GM12878 (cell line): ENCODE data around the gene SLC25A26.

ENCODE experiments used
- MYB ChIP-seq: fragments of 150-350 bp; IDR thresholded peaks from 2 replicates; pipeline ENCODE4 v1.6.1; 2014; ENCODE audit warnings: mild to moderate bottlenecking, low read depth, low read length, borderline replicate concordance
- ZSCAN29 ChIP-seq: fragments of 450-650 bp; IDR thresholded peaks from 2 replicates; pipeline ENCODE4 v1.6.1; 2017; ENCODE audit warnings: mild to moderate bottlenecking, moderate library complexity
- TF ChIP-seq, protein P1 (sequence below): fragments of 450-650 bp; formaldehyde crosslinking; IDR thresholded peaks from 2 replicates; pipeline ENCODE4 v1.4.0; 2020; ENCODE audit warnings: mild to moderate bottlenecking, moderate library complexity
- TF ChIP-seq, protein P2 (sequence below): fragments of 450-650 bp; IDR thresholded peaks from 2 replicates; pipeline ENCODE4 v1.6.1; 2017; ENCODE audit warnings: mild to moderate bottlenecking, moderate library complexity
- TF ChIP-seq, protein P3 (sequence below), 3 experiments: IDR thresholded peaks in 2 of 3; conservative IDR thresholded peaks in 1 of 3; 2 replicates each; pipeline ENCODE4 v1.5.1; 2011; ENCODE audit warnings: low read depth in 3 of 3, low read length in 3 of 3, mild to moderate bottlenecking in 3 of 3, control low read depth in 2 of 3, moderate library complexity in 2 of 3, inconsistent platforms in 1 of 3, mixed read lengths in 1 of 3; ENCODE audit not compliant: control insufficient read depth in 2 of 3, insufficient read depth in 1 of 3; ENCODE audit errors: extremely low read depth in 1 of 3

DNA sequence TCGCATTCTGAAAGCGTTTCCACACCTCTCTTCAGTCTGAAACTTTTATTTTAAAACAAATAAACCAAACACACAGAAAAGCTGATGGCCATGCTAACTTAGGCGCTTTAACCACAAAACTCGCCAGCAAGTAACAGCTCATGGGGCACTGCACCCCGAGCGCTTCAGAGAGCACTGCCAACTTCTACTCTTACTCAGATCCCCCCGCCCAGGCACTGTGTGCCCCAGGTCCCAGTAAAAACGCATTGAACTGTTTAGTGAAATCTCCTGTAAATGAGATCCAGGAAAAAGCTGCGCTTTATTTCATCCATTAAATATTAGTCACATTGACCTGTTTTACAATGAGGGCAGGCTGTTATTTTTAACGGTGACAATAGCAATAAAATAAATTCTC is 180.4 kb downstream of the SLC25A26 start:
- TF ChIP-seq, protein P1, sequence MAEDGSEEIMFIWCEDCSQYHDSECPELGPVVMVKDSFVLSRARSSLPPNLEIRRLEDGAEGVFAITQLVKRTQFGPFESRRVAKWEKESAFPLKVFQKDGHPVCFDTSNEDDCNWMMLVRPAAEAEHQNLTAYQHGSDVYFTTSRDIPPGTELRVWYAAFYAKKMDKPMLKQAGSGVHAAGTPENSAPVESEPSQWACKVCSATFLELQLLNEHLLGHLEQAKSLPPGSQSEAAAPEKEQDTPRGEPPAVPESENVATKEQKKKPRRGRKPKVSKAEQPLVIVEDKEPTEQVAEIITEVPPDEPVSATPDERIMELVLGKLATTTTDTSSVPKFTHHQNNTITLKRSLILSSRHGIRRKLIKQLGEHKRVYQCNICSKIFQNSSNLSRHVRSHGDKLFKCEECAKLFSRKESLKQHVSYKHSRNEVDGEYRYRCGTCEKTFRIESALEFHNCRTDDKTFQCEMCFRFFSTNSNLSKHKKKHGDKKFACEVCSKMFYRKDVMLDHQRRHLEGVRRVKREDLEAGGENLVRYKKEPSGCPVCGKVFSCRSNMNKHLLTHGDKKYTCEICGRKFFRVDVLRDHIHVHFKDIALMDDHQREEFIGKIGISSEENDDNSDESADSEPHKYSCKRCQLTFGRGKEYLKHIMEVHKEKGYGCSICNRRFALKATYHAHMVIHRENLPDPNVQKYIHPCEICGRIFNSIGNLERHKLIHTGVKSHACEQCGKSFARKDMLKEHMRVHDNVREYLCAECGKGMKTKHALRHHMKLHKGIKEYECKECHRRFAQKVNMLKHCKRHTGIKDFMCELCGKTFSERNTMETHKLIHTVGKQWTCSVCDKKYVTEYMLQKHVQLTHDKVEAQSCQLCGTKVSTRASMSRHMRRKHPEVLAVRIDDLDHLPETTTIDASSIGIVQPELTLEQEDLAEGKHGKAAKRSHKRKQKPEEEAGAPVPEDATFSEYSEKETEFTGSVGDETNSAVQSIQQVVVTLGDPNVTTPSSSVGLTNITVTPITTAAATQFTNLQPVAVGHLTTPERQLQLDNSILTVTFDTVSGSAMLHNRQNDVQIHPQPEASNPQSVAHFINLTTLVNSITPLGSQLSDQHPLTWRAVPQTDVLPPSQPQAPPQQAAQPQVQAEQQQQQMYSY (CRISPR knock-in tag) = no peak
- TF ChIP-seq MYB = no peak
- TF ChIP-seq, protein P2, sequence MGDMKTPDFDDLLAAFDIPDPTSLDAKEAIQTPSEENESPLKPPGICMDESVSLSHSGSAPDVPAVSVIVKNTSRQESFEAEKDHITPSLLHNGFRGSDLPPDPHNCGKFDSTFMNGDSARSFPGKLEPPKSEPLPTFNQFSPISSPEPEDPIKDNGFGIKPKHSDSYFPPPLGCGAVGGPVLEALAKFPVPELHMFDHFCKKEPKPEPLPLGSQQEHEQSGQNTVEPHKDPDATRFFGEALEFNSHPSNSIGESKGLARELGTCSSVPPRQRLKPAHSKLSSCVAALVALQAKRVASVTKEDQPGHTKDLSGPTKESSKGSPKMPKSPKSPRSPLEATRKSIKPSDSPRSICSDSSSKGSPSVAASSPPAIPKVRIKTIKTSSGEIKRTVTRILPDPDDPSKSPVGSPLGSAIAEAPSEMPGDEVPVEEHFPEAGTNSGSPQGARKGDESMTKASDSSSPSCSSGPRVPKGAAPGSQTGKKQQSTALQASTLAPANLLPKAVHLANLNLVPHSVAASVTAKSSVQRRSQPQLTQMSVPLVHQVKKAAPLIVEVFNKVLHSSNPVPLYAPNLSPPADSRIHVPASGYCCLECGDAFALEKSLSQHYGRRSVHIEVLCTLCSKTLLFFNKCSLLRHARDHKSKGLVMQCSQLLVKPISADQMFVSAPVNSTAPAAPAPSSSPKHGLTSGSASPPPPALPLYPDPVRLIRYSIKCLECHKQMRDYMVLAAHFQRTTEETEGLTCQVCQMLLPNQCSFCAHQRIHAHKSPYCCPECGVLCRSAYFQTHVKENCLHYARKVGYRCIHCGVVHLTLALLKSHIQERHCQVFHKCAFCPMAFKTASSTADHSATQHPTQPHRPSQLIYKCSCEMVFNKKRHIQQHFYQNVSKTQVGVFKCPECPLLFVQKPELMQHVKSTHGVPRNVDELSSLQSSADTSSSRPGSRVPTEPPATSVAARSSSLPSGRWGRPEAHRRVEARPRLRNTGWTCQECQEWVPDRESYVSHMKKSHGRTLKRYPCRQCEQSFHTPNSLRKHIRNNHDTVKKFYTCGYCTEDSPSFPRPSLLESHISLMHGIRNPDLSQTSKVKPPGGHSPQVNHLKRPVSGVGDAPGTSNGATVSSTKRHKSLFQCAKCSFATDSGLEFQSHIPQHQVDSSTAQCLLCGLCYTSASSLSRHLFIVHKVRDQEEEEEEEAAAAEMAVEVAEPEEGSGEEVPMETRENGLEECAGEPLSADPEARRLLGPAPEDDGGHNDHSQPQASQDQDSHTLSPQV = no peak
- TF ChIP-seq ZSCAN29 = no peak
- TF ChIP-seq, protein P3, sequence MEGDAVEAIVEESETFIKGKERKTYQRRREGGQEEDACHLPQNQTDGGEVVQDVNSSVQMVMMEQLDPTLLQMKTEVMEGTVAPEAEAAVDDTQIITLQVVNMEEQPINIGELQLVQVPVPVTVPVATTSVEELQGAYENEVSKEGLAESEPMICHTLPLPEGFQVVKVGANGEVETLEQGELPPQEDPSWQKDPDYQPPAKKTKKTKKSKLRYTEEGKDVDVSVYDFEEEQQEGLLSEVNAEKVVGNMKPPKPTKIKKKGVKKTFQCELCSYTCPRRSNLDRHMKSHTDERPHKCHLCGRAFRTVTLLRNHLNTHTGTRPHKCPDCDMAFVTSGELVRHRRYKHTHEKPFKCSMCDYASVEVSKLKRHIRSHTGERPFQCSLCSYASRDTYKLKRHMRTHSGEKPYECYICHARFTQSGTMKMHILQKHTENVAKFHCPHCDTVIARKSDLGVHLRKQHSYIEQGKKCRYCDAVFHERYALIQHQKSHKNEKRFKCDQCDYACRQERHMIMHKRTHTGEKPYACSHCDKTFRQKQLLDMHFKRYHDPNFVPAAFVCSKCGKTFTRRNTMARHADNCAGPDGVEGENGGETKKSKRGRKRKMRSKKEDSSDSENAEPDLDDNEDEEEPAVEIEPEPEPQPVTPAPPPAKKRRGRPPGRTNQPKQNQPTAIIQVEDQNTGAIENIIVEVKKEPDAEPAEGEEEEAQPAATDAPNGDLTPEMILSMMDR (IDR thresholded peaks at IDR 0.05 in 2 of 3, conservative IDR thresholded peaks at IDR 0.05 in 1 of 3; ENCODE audit: control insufficient read depth in 2 of 3, extremely low read depth in 1 of 3, insufficient read depth in 1 of 3, low read depth in 3 of 3, low read length in 3 of 3) = no peak
